ENCODE data around the gene CNDP2. TPM values are rescaled to one million over a fixed set of nuclear protein-coding genes. Genes with fewer than 3 reads are reported as not detected.

The CNDP2 gene
- total and polyA plus RNA-seq, 2 donors (not counting 1 experiment from before 2014, with no cell fraction given) = 121 to 182 TPM

DNA sequence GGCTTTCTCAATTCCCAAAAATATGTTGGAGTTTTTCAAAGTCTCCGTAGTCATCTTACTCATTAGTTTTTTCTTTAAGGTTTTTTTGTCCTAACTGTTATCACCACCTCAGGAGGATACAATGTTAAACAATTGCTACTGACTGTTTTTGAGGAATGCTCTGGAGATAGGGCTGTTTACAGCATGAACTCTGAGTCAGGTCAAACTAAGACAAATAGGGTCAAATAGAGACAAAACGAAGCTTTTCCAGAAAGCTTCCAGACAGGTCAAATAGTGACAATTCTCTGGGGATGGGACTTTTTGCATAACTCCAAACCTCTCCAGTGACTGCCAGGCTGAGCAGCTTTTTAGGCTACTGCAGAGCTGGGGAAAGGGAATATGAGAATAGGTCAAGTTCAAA is 23.9 kb upstream of the CNDP2 start:
- POLR2A ChIA-PET = no interaction called here
- no peak overlapping the region for H3K4me2 ChIP-seq (replicated peaks; ENCODE audit: low read depth, low read length, poor library complexity, severe bottlenecking)
- TF ChIP-seq EZH2 (IDR thresholded peaks at IDR 0.05; ENCODE audit: borderline replicate concordance, insufficient read depth, low read depth, low read length, poor library complexity, severe bottlenecking) = no peak
- TF ChIP-seq, protein P1, sequence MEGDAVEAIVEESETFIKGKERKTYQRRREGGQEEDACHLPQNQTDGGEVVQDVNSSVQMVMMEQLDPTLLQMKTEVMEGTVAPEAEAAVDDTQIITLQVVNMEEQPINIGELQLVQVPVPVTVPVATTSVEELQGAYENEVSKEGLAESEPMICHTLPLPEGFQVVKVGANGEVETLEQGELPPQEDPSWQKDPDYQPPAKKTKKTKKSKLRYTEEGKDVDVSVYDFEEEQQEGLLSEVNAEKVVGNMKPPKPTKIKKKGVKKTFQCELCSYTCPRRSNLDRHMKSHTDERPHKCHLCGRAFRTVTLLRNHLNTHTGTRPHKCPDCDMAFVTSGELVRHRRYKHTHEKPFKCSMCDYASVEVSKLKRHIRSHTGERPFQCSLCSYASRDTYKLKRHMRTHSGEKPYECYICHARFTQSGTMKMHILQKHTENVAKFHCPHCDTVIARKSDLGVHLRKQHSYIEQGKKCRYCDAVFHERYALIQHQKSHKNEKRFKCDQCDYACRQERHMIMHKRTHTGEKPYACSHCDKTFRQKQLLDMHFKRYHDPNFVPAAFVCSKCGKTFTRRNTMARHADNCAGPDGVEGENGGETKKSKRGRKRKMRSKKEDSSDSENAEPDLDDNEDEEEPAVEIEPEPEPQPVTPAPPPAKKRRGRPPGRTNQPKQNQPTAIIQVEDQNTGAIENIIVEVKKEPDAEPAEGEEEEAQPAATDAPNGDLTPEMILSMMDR (IDR thresholded peaks at IDR 0.05) = no peak
- Mint-ChIP-seq H3K4me3 (no peak overlapping the region), H3K27me3 (peaks cover 25% of the 10 kb centered on the region), H3K9me3 (ENCODE audit: insufficient read depth) (peaks cover 8% of the 10 kb centered on the region), H3K4me1 (no peaks in the 10 kb centered on the region), H3K27ac (no peak overlapping the region)
- H3K4me1 ChIP-seq (ENCODE audit: control insufficient read depth in 2 of 2, insufficient read depth in 2 of 2, low read length in 2 of 2) = no peaks in the 10 kb centered on the region
- WGBS (ENCODE audit: insufficient coverage) = 80% methylated on average over 1 of the region's 2 CpGs
- DNase-seq (no peak), ATAC-seq (ENCODE audit: low read depth) (no peak)
- no peaks in the 10 kb centered on the region for H4K20me1 ChIP-seq (ENCODE audit: control insufficient read depth, insufficient read depth, low read length, poor library complexity, severe bottlenecking)
- H3K9me3 ChIP-seq (ENCODE audit: control extremely low read depth in 1 of 3, control insufficient read depth in 2 of 3, insufficient read depth in 1 of 3, low read length in 2 of 3) = peaks cover 0 to 7% (median 0%) of the 10 kb centered on the region in 3 donors
- intact Hi-C loops (cut with micrococcal nuclease) = no loop called here
- no peaks in the 10 kb centered on the region for H3K79me2 ChIP-seq (ENCODE audit: control insufficient read depth, insufficient read depth, low read length)
- H3K36me3 ChIP-seq (replicated peaks in 1 of 2; ENCODE audit: control extremely low read depth in 1 of 2, control insufficient read depth in 1 of 2, extremely low read depth in 1 of 2, insufficient read depth in 2 of 2, low read length in 1 of 2) = no peaks in the 10 kb centered on the region
- CTCF ChIA-PET = no interaction called here
- peaks cover 0 to 10% (median 6%) of the 10 kb centered on the region in 4 experiments for H3K27me3 ChIP-seq (replicated peaks in 1 of 4; ENCODE audit: control extremely low read depth in 1 of 4, control insufficient read depth in 3 of 4, insufficient read depth in 4 of 4, low read length in 3 of 4)
- no peak overlapping the region for H3K27ac ChIP-seq (ENCODE audit: low read length in 2 of 2)
- no peak overlapping the region for H3K9ac ChIP-seq (ENCODE audit: low read length)
- no peak overlapping the region for H3K4me3 ChIP-seq (ENCODE audit: control extremely low read depth in 1 of 5, extremely low read depth in 1 of 5, insufficient read depth in 1 of 5, low read depth in 2 of 5, low read length in 4 of 5)
- H2AFZ ChIP-seq (ENCODE audit: insufficient read depth, low read depth, low read length, poor library complexity, severe bottlenecking) = no peak overlapping the region

DNA sequence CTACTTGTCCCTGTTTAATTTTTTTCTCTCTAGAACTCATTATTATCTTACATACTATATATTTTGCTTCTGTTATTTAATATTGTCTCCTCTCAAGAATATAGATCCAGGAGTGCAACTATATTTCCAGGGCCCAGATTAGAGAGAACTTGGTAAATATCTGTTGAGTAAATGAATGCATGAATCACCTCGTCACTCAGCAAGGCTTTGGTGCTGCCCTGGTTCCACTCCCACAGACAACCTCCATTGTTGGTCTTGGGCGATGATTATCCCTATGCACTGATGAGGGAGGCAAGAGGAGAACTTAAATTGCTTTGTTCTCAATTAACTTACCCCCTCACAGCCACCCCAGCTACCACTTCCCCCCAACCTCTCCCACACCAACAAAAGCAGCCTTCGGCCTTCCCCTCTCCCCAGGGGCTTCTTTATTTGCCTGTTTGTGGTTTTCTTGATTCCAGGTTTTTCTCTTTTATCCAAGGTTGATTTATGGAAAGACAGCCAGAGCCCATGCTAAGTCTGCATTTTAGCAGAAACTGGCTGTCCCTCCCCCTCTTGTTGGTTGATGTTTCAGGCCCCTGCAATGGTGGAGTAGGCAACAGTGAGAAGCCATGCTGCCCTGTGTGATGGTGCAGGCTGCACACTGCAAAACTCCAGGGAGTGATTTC is 22.1 kb upstream of the CNDP2 start:
- H2AFZ ChIP-seq (ENCODE audit: insufficient read depth, low read depth, low read length, poor library complexity, severe bottlenecking) = no peak overlapping the region
- no peaks in the 10 kb centered on the region for H4K20me1 ChIP-seq (ENCODE audit: control insufficient read depth, insufficient read depth, low read length, poor library complexity, severe bottlenecking)
- no peak overlapping the region for H3K9ac ChIP-seq (ENCODE audit: low read length)
- H3K4me1 ChIP-seq (ENCODE audit: control insufficient read depth in 2 of 2, insufficient read depth in 2 of 2, low read length in 2 of 2) = no peaks in the 10 kb centered on the region
- ATAC-seq (ENCODE audit: low read depth) (no peak), DNase-seq (no peak)
- H3K4me2 ChIP-seq (replicated peaks; ENCODE audit: low read depth, low read length, poor library complexity, severe bottlenecking) = no peak overlapping the region
- H3K27me3 ChIP-seq (replicated peaks in 1 of 4; ENCODE audit: control extremely low read depth in 1 of 4, control insufficient read depth in 3 of 4, insufficient read depth in 4 of 4, low read length in 3 of 4) = peaks cover 0 to 14% (median 7%) of the 10 kb centered on the region in 4 experiments
- TF ChIP-seq, protein P1 (IDR thresholded peaks at IDR 0.05) = no peak
- no peak for TF ChIP-seq EZH2 (IDR thresholded peaks at IDR 0.05; ENCODE audit: borderline replicate concordance, insufficient read depth, low read depth, low read length, poor library complexity, severe bottlenecking)
- ChIA-PET POLR2A (no interaction called here), CTCF (no interaction called here)
- peaks cover 8% of the 10 kb centered on the region for H3K9me3 Mint-ChIP-seq (ENCODE audit: insufficient read depth)
- H3K27ac Mint-ChIP-seq = no peak overlapping the region
- H3K27ac ChIP-seq (ENCODE audit: low read length in 2 of 2) = no peak overlapping the region
- H3K4me3 Mint-ChIP-seq = no peak overlapping the region
- peaks cover 21% of the 10 kb centered on the region for H3K27me3 Mint-ChIP-seq
- H3K4me1 Mint-ChIP-seq = no peaks in the 10 kb centered on the region
- no peaks in the 10 kb centered on the region for H3K79me2 ChIP-seq (ENCODE audit: control insufficient read depth, insufficient read depth, low read length)
- WGBS (ENCODE audit: insufficient coverage) = 58% methylated on average over 2 of the region's 3 CpGs
- H3K36me3 ChIP-seq (replicated peaks in 1 of 2; ENCODE audit: control extremely low read depth in 1 of 2, control insufficient read depth in 1 of 2, extremely low read depth in 1 of 2, insufficient read depth in 2 of 2, low read length in 1 of 2) = no peaks in the 10 kb centered on the region
- intact Hi-C loops (cut with micrococcal nuclease) = no loop called here
- H3K4me3 ChIP-seq (ENCODE audit: control extremely low read depth in 1 of 5, extremely low read depth in 1 of 5, insufficient read depth in 1 of 5, low read depth in 2 of 5, low read length in 4 of 5) = no peak overlapping the region
- H3K9me3 ChIP-seq (ENCODE audit: control extremely low read depth in 1 of 3, control insufficient read depth in 2 of 3, insufficient read depth in 1 of 3, low read length in 2 of 3) = peaks cover 0 to 7% (median 0%) of the 10 kb centered on the region in 3 donors

Measured in B cell (primary cell).